Measurements from ENCODE around the gene PALS1.

Gene PALS1

DNA sequence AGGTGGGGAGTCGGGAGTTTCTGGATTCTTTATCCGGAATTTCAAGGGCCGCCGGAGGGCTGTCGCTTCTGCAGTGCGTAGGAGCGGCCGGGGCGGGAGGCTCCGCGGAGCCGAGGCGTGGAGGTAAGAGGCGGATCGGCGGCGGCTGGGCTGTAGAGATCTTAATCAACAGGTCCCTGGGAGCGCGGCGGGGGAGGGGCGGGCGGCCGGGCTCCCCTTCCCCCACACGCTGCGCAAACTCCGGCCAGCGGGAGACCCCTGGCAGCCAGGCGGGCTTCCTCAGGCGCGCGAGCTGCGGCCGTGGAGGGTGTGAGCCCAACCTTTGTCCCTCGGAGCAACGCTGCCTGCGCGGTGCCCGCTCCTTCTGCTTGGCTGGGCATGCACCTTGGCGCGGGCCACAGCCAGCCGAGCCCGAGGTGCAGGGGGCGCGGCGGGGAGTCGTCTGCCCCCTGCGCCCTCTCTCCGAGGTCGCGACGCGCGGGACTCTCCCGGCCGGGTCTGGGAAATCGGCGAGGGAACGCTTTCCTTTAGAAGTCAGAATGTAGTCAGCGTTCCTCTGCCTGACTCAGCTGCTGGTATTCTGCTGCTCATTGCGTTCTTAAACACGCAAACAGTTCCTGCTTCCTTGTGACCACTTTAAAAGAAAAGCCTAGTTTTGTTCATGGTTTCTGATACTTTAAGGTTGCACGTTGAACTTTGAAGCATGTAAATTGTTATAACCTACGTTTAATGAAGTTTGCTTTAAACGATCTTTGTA lies at the start of gene PALS1:
Gene PALS1, plus strand, starts transcription at position 25 of the 757 bp plus-strand sequence. CDS start 37,736 bp downstream, outside the sequence.
- DNase-seq, result peak; percentile 60

- DNase-seq, result no peak
Measured at GRCh38 chr14:67191768-67192290, 49.4 kb upstream of the PALS1 start.

DNA sequence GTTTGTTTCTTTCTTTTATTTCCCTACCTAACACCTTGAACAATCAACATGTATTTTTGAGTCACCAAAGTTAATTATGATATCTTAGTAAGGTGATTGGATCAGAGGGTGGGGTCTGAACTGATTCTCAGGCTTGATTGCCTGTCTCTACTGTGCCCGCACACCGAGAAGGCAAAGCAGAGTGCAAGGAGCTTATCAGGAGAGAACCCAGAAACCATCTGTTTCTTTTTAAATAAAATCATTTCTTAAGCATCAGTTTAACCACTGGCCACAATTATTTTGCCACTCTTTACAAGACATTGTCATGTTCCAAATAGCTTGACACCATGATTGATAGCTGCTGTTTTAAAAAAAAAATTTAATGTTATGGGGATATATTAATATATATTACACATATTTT lies 48.9 kb upstream of the PALS1 start:
- no peak for DNase-seq

DNA sequence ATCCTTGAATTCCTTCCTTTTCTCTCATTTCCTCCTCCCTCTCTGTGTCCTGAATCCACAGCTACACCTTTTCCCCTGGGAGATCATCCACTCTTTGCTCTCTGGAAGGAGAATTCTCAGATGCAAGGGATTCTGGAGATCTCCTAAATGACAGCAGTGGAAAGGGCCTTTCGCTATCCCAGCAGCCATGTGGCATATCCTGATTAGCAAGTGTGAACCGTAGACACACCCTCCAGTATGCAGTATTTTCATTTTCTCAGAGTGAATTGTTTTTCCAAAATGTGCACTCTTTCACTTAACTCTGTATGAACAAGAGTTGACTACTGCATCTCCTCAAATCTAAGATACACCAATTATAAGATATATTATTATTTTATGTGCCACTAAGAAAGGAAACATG lies 46.0 kb upstream of the PALS1 start:
- no peak for DNase-seq

- DNase-seq, result no peak
Measured at GRCh38 chr14:67199016-67199415, 42.2 kb upstream of the PALS1 start.

DNA sequence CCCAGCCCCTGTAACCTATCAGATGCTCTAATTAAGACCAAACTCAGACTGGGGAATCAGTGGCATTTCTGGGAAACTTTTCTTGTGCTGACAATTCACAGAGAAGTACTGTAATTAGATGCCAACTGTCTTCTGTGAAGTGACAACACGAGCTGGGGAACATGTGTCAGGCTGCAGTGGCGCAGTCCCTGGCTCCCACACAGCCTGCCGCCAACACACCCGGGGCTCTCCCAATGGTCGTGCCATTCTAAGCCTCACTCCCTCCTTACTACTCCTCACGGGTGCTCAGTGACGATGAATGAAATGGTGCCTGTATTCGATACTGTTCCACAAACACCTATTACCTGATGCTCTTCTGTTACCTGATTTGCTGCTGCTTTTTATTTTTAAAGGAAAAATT lies 33.4 kb upstream of the PALS1 start:
- DNase-seq, result no peak

GRCh38 chr14:67218126-67218525 lies 23.1 kb upstream of the PALS1 start:
- DNase-seq, result no peak

DNA sequence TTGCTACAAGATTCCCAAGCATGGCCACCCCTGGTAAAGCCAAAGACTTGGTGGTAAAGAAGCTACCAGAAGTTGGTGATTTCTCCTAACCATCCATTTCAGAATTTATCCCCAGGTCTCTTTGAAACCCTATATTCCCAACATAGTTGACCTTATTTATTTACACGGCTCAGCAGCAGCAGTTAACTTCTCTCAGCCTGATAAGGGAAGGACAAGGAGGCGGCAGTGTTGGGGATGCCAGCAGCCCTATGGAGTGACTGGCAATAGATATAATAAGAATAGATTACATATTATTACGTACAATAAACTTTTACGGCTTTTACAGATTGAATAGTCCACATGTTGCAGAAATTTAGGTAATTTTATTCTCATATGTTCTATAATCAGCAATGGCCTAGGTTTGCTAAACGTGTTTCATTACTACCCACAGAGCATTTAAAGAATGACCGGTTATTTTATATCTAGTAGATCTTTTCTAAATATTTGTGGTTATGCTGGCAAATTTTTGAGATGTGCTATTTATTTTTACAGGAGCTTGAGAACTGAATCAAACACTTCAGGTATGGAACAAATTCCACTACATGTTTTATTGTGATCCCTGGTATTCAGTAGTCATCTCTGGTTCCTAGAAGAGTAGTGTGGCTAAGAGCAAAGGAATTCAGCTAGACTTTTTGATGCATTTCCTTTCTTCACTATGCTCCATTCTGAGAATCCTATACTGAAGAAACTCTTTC lies 19.8 kb upstream of the PALS1 start:
- no peak for DNase-seq

DNA sequence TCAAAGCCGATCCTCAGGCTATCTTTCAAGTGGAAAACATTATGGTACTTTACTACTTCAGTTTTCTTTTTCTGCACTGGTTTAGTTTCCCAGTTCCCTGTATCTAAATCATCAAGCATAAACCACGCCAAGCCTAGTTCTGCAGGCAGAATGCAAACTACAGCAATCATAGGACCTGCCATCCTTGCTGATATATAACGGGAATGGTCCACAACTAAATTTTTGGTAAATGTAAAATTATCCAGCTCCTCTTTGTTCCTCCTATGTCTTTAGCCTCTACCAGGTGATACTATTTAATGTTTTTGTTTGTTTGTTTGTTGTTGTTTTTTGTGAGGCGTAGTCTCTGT lies 19.3 kb upstream of the PALS1 start:
- no peak for DNase-seq

GRCh38 chr14:67225523-67225922 lies 15.7 kb upstream of the PALS1 start:
- no peak for DNase-seq

DNA sequence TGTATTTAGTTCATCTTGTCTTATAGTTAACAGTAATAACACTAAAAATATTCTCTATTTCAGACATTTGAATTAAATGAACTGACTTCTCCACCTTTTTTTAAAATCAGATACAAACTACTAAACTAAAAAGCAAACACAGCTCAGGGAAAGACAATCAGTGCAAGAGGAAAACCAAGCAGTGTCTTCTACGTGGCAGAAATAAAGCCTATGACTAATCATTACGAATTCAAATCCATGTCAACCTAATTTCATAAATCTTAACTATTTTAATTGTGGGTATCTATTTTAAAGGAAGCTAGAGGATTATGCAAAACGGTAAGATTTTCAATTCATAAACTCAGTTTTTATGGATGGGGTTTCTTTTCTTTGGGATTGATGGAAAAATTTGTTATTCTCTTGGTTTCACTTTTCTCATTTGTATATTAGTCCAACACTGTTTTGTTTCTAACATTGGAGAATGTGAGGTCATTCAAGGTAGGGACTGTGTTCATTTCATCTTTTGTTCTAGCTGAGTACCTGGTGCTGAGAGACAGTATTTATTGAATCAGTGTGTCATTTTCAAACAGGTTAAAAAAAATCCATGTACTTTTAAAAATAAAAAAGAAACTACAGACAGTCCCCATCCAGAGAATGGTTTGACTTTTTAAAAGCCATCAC lies 12.8 kb upstream of the PALS1 start:
- no peak for DNase-seq

- no peak for DNase-seq
Measured at GRCh38 chr14:67232066-67232465, 9.2 kb upstream of the PALS1 start.

DNA sequence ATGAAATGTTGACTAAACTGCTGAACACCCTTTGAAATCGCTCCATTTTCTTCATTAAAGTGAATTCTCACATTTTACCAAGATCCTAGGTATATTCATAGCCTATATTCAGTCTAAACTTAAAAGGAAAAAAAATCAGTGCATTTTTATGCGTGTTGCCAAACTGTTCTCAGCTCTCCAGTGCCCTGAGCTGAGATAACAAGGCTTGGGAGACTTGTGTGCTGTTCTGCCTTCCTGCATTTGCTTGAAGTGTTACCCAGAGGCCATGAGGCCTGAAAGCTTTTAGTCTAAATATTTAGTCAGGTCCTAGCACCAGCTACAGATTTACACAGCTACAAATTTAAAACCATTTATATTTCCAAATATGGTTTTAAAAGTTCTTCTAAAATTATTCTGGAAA lies 8.6 kb upstream of the PALS1 start:
- DNase-seq, result no peak

GRCh38 chr14:67237591-67237990 lies 3.6 kb upstream of the PALS1 start:
- no peak for DNase-seq

DNA sequence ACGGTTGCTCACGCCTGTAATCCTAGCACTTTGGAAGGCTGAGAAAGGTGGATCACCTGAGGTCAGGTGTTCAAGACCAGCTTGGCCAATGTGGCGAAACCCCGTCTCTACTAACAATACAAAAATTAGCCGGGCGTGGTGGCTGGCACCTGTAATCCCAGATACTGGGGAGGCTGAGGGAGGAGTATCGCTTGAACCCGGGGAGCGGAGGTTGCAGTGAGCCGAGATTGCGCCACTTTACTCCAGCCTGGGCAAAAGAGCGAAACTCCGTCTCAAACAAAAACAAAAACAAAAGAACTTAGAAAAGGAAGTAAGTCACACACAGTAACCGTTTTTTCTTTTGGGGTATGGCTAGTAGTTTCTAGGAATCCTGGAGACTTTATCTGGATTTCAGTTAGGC lies 1.7 kb upstream of the PALS1 start:
- DNase-seq, result no peak

GRCh38 chr14:67240168-67240932 lies 885 bp upstream of the PALS1 start:
- DNase-seq, result peak; percentile 39

DNA sequence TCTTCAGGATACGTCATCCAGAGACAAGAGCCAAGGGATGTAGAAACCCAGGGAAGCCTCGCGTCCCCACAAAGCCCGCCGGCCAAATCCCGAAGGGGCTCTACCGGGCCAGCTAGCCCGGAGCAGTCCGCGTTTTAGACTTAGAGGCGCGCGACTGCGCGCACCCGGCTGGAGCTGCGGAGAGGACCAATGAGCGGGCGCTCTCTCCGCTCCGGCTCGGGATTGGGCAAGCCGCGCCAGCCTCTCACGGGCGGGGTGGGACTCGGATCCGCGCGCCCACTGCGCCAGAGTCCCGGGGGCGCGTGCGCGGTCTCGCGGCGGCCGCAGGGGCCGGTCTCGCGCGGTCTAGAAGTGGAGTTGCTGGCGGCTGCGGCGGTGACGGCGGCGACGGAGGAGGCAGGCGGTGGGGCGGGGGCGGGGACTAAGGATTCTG lies 241 bp upstream of the PALS1 start:
- DNase-seq, result peak; percentile 95

DNA sequence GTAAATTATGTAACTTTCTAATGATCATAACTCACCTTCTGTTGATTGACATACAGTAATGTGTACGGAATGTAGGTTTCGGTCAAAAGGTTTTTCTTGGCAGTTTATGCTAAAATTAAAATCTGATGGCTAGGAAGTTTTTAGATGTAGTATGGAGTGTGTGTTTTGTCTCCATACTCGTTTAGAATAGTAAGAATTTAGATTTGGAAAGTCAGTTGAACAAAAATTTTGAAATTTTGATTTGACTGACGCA lies 859 bp downstream of the PALS1 start:
- no peak for DNase-seq

DNA sequence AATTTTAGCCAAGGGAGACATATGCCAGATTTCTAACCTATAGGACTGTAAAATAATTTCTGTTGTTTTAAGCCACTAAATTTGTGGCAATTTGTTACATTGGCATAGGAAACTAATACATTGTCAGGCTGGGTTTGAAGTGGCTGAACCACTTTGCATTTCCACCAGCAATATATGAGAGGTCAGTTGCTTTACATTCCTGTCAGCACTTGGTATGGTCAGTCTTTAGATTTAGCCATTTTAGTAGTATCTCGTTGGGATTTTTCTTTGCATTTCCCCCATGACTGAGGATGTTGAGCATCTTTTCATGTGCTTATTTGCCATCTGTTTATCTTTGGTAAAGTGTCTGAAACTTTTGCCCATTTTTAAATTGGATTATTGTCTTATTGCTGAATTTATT lies 3.9 kb downstream of the PALS1 start:
- no peak for DNase-seq

DNA sequence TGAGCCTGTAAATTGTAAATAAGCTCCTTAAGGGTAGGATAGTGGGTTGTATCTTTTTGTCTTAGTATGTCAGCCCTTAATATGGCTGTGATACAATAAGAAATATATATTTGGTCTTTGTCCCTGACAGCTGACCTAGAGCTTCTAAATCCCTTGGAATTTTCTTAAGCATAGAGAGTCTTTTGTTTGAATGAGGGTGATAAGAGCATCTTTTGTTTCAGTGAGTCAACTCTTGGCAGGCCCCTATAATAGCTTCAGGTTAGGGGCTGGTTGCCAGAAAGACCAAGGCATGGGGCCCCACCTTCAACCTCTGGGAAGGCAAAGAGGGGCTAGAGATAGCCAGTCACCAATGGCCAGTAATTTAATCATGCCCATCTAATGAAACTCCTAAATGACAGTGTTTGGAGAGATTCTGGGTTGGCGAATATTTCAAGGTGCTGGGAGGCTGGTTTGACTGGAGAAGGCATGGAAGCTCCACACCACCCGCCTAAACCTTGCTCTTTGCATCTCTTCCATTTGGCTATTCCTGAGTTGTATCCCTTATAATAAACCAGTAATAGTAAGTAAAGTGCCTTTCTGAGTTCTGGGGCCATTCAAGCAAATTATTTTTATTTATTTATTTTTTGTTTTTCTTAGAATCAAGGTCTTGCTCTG lies 10.5 kb downstream of the PALS1 start:
- no peak for DNase-seq

- no peak for DNase-seq
Measured at GRCh38 chr14:67253076-67253635, 11.9 kb downstream of the PALS1 start.

GRCh38 chr14:67257906-67258305 lies 16.7 kb downstream of the PALS1 start:
- DNase-seq, result no peak
